ENCODE measurements around the gene CREB5. TPM values are rescaled to one million over a fixed set of nuclear protein-coding genes. Genes with fewer than 3 reads are reported as not detected.

Gene CREB5
- total RNA-seq, 1 experiment from 2014 or later: 40.5 TPM

GRCh38 chr7:28598586-28598985, 186.3 kb downstream of the CREB5 start:
- Mint-ChIP-seq H3K9me3 (ENCODE audit: unreplicated experiment) (no peaks in the 10 kb centered on the region), H3K27ac (ENCODE audit: low read depth, unreplicated experiment) (no peak overlapping the region), H3K4me3 (ENCODE audit: unreplicated experiment) (no peak overlapping the region), H3K36me3 (ENCODE audit: insufficient read depth, unreplicated experiment) (no peaks in the 10 kb centered on the region), H3K4me1 (ENCODE audit: insufficient read depth, unreplicated experiment) (no peaks in the 10 kb centered on the region), H3K27me3 (ENCODE audit: insufficient read depth, unreplicated experiment) (no peaks in the 10 kb centered on the region)
- POLR2A ChIA-PET: interaction anchor here (0.6 kb wide), 1 partner anchor 87 kb away, joined by 3 read pairs; no protein-coding TSS in a partner anchor
- no peak for DNase-seq (ENCODE audit: unreplicated experiment)
- CTCF ChIA-PET: interaction anchor here (0.6 to 1.6 kb wide), 2 partner anchors 10 to 1215 kb away, joined by 3 to 4 read pairs; no protein-coding TSS in a partner anchor
- no peak for TF ChIP-seq CTCF (IDR thresholded peaks at IDR 0.05; ENCODE audit: unreplicated experiment)
- intact Hi-C loops (cut with micrococcal nuclease): no loop called here
- BruUV-seq (replicated peaks): no TSS peak

GRCh38 chr7:28599411-28599810, 187.1 kb downstream of the CREB5 start:
- Mint-ChIP-seq H3K36me3 (ENCODE audit: insufficient read depth, unreplicated experiment) (no peaks in the 10 kb centered on the region), H3K27me3 (ENCODE audit: insufficient read depth, unreplicated experiment) (no peaks in the 10 kb centered on the region), H3K27ac (ENCODE audit: low read depth, unreplicated experiment) (no peak overlapping the region), H3K4me3 (ENCODE audit: unreplicated experiment) (no peak overlapping the region), H3K9me3 (ENCODE audit: unreplicated experiment) (no peaks in the 10 kb centered on the region), H3K4me1 (ENCODE audit: insufficient read depth, unreplicated experiment) (no peaks in the 10 kb centered on the region)
- DNase-seq (ENCODE audit: unreplicated experiment): no peak
- ChIA-PET POLR2A (no interaction called here), CTCF (no interaction called here)
- BruUV-seq (replicated peaks): no TSS peak
- TF ChIP-seq CTCF (IDR thresholded peaks at IDR 0.05; ENCODE audit: unreplicated experiment): no peak
- intact Hi-C loops (cut with micrococcal nuclease): no loop called here

GRCh38 chr7:28602282-28602681, 190.0 kb downstream of the CREB5 start:
- BruUV-seq (replicated peaks): no TSS peak
- Mint-ChIP-seq H3K27ac (ENCODE audit: low read depth, unreplicated experiment) (no peak overlapping the region), H3K9me3 (ENCODE audit: unreplicated experiment) (no peaks in the 10 kb centered on the region), H3K27me3 (ENCODE audit: insufficient read depth, unreplicated experiment) (no peaks in the 10 kb centered on the region), H3K4me3 (ENCODE audit: unreplicated experiment) (no peak overlapping the region), H3K36me3 (ENCODE audit: insufficient read depth, unreplicated experiment) (no peaks in the 10 kb centered on the region), H3K4me1 (ENCODE audit: insufficient read depth, unreplicated experiment) (no peaks in the 10 kb centered on the region)
- DNase-seq (ENCODE audit: unreplicated experiment): no peak
- ChIA-PET POLR2A (no interaction called here), CTCF (no interaction called here)
- intact Hi-C loops (cut with micrococcal nuclease): no loop called here
- TF ChIP-seq CTCF (IDR thresholded peaks at IDR 0.05; ENCODE audit: unreplicated experiment): no peak

- Mint-ChIP-seq H3K27me3 (ENCODE audit: insufficient read depth, unreplicated experiment) (no peaks in the 10 kb centered on the region), H3K9me3 (ENCODE audit: unreplicated experiment) (no peaks in the 10 kb centered on the region), H3K27ac (ENCODE audit: low read depth, unreplicated experiment) (no peak overlapping the region), H3K36me3 (ENCODE audit: insufficient read depth, unreplicated experiment) (no peaks in the 10 kb centered on the region), H3K4me3 (ENCODE audit: unreplicated experiment) (no peak overlapping the region), H3K4me1 (ENCODE audit: insufficient read depth, unreplicated experiment) (peaks cover 7% of the 10 kb centered on the region)
- CTCF ChIA-PET: interaction anchor here (0.6 to 0.7 kb wide), 3 partner anchors 10 to 1615 kb away, joined by 3 to 4 read pairs (median 3); no protein-coding TSS in a partner anchor
- TF ChIP-seq CTCF (IDR thresholded peaks at IDR 0.05; ENCODE audit: unreplicated experiment): no peak
- intact Hi-C loops (cut with micrococcal nuclease): no loop called here
- POLR2A ChIA-PET: no interaction called here
- no TSS peak for BruUV-seq (replicated peaks)
- no peak for DNase-seq (ENCODE audit: unreplicated experiment)
Observed at GRCh38 chr7:28605427-28606085, 193.2 kb downstream of the CREB5 start.
